GF-D8 (cell line): Measurements from ENCODE around the gene CLDN6.
A peak's percentile ranks its signal among the peaks of the same experiment; 100 is the strongest.
"Not testable (repeated sequence)": the region's sequence is repeated elsewhere in the genome, so short reads cannot be mapped to it uniquely, and the experiment has no call there.

Experiments used
- DNase-seq: peaks from one replicate; lab custom pipeline; 2025; lab: John Stamatoyannopoulos, UW

CLDN6 gene, protein sequence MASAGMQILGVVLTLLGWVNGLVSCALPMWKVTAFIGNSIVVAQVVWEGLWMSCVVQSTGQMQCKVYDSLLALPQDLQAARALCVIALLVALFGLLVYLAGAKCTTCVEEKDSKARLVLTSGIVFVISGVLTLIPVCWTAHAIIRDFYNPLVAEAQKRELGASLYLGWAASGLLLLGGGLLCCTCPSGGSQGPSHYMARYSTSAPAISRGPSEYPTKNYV

DNA sequence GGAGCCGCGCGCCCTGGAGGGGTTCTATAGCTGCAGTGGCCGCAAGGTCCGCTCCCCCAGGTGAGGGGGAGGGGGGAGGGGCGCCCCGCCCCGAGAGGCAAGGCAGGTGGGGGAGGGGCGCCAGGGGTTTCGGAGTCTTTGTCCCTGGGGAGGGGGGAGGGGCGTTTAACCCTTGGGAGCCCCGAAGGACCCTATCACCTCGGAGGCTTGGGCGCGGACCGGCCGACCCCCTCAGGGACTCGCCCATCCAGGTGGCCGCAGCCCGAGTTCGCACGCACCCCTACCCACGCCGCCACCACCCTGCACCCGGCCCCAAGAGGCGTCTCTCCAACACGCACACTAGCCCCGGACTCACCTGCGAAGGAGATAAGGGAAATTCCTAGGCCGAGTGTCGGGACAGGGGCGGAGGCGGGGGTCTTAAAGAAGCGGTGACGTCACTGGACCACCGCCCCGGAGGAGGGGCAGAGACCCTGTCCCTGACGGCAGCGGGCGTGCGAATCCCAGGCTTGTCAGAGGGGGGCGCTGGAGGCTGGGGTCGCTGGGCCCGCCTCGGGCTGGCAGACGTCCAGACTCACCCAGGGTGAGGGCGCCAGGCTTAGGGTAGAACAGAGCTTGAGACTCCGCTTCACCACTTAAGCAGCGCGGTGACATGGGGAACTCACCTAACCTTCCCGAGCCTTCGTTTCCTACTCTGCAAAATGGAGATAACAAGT lies at the start of gene CLDN6:
TSS of gene CLDN6 (minus strand) at position 390 of the 713 bp plus-strand sequence. CDS start 2,162 bp downstream, outside the sequence.
- no peak for DNase-seq

DNA sequence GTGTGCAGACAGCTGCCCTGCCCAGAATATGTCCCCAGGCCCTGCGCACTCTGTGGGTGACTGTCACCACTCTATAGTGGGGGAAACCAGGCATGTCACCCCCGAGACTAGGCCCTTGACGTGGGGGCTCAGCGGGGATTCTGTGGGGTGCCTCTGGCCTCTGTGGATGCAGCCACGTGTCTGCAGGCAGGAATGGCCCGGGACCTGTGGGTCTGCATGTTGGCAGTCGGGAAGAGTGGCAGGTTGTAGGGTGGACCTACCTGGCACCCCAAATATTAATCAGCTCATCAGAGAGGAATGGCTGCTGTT lies 48.4 kb upstream of the CLDN6 start:
- DNase-seq, result no peak

DNA sequence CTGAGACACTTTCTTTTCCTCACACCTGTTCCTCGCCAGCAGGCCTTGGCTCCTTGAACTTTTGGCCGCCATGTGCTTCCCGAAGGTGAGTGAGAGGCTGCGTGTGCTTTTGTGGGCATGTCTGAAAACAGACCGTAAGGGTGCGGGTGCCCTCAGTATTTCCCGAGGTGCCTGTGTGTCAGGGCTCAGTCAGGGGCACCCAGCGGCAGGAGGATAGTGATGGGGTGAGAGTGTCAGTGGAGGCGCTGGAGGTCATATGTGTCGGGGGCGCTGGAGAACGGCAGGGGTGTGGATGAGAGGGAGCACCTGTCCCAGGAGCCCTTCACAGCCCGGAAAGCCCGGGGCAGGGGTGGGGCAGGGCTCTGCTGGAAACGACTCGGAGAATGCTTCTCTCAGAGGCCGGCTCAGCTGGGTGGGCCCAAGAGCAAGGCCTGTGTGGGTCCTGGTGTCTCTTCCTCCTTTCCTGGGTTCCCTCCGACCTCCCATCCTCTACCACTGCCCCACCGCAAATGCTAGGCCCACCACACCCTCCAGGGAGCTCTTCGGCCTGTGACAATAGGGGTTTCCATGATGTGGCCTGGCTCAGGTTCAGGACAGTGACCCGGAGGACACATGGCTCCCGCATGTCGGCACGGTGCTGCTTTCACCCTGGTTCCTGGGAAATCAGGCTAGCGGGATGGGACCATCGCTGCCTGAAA lies 47.9 kb upstream of the CLDN6 start:
- no peak for DNase-seq

DNA sequence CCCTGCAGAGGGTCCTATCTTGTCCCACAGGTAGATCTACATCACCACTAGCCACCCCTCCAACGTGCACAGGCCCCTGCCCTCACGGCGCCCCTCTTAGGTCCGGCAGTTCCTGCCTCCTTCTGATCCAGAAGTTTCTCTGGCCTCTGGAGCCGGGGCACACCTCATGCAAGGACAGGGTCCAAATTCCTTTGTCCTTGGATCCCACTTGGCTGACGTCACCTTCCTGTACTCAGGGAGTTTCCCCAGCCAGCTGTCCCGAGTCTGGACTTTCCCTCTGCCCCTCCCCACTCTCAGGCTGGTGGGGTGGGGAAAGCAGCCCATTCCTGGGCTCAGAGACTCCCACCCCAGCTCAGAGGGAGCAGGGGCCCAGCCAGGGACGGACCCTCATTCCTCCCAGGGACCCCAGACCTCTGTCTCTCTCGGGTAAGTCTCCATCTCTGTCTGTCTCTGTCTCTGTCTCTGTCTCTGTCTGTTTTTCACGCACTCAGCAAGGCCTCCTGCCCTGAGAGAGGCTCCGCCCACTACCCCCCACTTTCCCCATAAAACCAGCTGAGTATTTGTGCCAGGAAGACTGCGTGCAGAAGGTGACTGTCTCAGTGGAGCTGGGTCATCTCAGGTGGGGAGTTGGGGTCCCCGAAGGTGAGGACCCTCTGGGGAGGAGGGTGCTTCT lies 47.2 kb upstream of the CLDN6 start, which contains the start of gene IL32:
TSS of gene IL32 (plus strand) at position 572 of the 673 bp plus-strand sequence. CDS start 172 bp downstream, outside the sequence.
- DNase-seq, result no peak

DNA sequence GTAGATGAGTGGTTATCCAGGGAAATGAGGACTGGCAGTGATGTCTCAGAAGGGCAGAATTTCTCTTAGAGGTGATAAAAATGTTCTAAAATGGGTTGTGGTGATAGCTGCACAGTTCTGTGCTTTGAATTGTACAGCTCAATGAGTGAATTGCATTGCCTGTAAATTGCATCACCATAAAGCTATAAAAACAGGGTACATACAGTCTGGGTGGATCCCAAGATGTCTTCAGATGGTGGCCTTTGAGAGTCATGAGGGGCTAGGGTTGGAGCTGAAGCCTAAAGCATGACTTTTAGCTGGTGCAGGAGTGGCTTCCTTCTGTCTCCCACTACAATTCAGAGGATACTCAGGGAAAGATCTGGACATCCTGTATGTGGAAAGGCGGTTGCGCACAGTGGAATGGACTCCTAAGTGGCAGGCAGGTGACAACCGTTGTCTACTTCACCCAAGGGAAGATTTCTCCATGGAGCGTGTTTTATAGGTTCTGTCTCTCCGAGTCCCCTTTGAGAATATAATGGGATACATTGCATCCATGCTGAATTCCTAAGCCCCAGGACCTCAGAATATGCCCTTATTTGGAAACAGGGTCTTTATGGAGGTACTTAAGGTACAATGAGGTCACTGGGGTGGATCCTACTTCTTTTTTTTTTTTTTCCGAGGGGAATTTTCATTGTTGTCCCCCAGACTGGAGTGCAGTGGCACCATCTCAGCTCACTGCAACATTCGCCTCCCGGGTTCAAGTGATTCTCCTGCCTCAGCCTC lies 45.8 kb upstream of the CLDN6 start:
- DNase-seq, result no peak

DNA sequence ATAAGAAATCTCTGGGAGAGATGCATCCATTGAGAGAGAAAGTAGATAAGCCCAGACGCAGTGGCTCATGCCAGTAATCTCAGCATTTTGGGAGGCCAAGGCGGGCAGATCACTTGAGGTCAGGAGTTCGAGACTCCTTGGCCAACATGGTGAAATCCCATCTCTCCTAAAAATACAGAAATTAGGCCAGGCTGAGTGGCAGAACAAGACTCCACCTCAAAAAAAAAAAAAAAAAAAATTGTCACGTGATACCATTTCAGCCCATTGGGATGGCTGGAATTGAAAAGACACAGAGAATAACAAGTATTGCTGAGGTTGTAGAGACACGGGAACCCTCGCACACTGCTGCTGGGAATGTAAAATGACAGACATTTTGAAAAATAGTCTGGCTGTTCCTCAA lies 44.6 kb upstream of the CLDN6 start:
- no peak for DNase-seq

DNA sequence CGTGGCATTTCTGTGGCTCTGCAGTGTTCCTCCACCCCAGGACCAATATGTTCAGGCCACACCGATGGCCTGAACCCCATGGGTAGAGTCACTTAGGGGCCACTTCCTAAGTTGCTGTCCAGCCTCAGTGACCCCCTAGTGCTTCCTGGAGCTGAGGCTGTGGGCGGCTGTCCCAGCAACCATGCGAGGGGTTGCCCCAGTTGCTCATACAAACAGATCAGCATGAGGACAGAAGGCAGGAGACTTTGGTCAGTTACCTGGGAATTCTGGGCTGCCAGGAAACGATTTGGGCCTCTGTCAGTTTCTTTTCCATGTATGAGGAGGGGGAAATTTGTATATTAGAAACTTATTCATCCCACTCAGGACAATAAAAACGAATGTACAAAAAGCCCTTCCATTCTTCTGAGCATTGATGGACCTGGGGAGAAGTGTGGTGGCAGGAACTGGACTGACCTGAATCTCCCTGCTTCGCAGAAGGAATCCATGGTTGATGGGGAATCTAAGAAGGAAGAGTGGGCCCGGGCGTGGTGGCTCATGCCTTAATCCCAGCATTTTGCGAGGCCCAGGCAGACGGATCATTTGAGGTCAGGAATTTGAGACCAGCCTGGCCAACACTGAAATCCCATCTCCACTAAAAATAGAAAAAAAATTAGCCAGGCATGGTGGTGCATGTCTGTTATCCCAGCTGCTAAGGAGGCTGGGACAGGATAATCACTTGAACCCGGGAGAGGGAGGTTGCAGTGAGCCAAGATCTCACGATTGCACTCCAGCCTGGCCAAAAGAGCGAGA lies 42.5 kb upstream of the CLDN6 start:
- no peak for DNase-seq

DNA sequence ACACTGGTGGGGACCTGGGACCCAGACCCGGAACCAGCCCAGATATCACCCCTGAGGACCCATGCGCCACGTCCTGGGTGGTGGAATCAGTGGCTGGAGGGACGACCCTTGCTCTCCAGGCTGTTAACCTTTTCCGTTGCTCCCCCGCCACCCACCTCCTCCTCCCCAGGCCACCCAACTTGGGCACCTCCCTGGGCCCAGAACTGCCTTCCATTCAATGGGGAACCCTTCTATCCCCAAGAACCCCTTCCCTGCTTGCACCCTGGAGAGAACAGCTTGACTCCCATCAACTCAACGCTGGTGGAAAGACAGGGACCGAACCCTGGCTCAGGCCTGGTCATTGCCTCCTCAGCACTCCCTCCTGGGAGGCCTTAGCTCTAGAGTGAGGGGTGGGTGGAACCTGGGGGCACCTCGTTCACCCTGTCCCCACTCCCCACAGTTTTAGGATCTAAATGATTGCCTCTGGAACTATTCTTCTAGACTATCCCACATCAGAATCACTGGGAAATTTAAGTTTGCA lies 41.8 kb upstream of the CLDN6 start:
- no peak for DNase-seq

DNA sequence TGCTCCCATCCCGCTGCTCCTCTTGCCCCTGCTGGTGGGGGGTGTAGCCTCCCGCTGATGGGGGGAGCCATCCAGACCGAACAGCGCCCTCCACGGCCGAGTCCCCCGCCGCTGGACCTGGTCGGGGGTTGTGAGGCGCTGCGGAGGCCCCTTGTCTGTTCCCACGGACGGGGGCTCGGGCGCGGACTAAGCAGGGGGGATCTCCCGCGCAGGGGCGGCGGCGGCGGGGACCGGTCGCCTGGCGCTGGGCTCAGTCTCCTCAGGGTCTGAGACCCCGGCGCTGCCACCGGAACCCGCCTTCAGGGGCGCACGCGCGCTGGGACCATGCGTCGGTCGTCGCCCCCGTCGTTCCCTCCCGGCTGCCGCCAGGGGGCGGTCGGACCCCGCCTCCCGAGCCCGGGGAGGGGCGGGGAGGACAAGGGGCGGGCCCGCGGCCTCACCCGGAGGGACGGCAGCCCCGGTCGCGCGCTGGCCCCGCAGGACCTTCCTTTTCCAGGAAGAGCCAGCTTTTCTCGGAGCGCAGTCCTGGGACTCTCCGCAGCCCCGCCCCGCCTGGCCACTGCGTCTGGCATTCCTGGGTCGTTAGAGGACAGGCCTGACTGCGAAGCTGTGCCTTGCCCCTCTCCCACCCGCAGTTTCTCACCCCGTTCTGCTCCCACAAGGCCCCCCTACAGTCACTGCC lies 41.2 kb upstream of the CLDN6 start:
- peak; percentile 48 for DNase-seq

DNA sequence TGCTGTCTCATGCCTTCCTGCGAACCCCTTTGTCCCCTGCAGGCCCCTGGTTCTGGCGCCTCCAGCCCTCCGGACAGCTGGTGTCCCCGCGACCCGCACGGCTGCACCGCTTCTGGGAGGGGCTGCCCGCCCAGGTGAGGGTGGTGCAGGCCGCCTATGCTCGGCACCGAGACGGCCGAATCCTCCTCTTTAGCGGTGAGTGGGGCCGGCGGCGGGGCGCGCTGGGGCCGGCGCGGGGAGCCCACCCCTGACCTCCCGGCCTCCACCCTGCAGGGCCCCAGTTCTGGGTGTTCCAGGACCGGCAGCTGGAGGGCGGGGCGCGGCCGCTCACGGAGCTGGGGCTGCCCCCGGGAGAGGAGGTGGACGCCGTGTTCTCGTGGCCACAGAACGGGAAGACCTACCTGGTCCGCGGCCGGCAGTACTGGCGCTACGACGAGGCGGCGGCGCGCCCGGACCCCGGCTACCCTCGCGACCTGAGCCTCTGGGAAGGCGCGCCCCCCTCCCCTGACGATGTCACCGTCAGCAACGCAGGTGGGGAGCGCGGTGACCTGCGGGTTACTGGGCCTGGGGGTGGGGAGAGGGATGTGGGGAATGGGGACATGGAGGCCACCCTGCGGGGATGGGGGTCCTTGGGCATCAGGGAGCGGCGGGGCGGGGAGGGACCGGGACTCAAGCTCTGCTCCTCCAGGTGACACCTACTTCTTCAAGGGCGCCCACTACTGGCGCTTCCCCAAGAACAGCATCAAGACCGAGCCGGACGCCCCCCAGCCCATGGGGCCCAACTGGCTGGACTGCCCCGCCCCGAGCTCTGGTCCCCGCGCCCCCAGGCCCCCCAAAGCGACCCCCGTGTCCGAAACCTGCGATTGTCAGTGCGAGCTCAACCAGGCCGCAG lies 40.4 kb upstream of the CLDN6 start:
- DNase-seq, result no peak

DNA sequence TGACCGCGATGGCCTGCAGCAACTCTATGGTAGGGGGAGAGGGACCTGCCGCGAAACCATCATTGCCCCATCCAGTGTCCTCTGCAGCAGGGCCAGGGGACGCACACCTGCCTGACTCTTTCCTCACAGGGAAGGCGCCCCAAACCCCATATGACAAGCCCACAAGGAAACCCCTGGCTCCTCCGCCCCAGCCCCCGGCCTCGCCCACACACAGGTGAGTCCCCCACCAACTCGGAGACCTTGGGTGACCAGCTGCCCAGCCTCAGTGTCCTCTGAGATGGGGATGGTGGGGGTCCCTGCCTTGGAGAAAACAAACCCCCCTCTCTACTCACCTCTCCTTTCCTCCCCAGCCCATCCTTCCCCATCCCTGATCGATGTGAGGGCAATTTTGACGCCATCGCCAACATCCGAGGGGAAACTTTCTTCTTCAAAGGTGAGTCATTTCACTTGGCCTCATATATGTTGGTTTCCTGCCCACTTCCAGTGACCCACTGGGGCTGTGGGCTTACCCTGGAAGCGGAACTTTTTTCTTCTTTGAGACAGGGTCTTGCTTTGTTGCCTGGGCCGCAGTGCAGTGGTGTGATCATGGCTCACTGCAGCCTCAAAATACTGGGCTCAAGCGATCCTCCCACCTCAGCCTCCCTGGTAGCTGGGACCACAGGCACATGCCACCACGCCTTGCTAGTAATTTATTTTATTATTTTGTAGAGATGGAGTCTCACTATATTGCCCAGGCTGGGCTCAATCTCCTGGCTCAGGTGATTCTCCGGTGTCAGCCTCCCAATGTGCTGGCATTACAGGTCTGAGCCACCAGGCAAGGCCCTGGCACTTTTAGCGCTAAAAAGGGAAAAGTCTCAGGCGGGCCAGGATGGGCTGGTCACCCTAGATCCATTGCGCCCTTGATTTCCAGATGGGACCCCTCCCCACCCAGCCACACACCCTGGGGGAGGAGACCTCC lies 39.5 kb upstream of the CLDN6 start:
- no peak for DNase-seq

DNA sequence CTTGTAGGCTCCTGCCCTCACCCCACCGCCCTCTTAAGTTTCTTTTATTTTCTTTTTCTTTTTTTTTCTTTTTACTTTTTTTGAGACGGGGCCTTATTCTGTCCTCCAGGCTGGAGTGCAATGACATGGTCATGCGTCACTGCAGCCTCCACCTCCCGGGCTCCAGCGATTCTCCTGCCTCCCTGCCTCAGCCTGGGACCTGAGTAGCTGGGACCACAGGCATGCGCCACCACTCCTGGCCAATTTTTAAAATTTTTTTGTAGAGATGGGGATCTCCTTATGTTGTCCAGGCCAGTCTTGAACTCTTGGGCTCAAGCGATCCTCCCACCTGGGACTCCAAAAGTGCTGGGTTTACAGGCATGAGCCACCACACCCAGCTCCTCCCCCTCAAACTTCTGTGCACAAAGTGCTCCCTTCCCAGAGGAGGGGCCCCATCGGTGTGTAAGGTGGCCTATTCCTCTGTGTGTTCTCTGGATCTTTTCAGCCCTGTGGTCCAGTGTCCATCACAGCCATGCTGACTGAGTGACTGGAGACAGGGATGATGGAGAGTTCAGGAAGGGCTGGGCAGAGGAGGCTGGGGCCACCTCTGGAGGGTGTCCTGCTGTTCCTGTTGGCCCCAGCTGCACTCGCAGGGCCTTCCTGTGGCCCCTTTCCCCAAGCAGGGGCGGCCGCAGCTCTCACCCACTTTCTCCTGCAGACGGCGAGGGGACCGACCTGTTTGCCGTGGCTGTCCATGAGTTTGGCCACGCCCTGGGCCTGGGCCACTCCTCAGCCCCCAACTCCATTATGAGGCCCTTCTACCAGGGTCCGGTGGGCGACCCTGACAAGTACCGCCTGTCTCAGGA lies 38.6 kb upstream of the CLDN6 start:
- DNase-seq, result no peak

DNA sequence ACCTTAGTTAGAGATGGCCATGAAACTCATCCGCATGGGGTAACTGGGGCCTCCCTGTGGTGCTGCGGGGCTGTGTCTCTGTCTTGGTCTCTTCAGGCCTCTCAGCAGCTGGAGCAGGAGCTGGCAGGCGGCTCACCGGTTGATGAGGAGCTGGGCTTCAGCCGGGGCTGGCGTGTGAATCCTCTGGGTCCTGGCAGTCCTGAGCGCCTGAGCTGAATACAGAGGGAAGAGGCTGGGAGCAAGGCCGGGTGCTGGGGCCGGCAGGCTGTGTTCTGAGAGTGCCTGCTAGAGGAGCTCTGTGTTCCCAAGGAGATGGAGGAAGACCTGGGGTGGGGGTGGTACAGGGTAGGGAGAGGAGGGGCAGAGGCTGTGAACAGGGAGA lies 37.7 kb upstream of the CLDN6 start:
- DNase-seq, result not testable (repeated sequence)

DNA sequence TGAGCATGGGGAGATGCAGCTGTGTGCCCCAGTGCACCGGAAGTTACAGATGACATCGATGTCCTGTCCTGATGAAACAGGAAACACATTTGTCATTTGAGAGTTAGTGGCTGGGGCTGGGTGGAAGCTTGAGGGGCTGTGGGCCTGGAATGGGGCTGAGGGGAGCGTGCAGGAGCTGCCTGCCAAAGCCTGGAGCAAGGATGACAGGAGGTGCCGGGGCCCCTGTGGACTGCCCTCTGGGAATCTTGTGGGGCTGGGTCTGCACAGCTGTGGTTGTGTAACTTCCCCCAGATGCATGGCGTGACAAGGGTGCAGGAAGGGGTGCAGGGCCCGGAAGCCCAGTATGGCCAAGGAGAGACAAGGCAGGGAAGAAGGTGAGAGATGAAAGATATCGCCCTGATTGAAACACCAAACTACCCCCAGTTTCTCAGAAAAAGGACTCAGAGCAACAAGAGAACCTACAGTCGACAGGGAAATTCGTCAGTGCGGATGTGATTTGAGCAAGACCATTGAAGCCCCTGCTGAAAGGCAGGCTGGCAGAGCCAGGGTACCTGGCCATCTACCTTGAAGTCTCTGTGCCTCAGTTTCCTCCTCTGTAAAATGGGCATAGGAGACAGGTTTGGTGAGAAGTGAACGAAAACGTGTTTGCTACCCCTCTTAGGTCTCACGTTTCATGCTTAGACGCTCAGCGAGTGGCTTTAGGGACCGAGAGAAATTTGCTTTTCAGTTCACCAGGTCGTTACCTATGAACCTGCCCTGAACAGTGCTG lies 37.2 kb upstream of the CLDN6 start:
- peak; percentile 91 for DNase-seq

DNA sequence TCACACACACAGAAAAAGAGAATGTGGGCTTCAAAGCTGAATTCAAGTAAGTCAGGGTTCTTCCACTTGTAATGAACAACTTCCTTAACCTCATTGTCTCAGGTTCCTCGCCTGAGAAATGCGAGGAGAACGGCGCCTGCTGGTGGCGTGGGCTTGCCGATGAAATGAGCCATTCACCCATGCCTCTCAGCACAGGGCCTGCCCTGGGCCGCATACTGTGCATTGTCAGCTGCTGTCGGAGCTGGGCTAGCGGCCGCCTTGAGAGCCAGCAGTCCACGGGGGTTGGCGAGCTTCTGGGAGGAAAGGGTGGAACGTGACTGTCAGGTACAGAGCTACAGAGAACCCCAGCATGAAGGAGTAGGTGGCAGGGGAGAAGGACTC lies 35.3 kb upstream of the CLDN6 start:
- DNase-seq, result not testable (repeated sequence)

DNA sequence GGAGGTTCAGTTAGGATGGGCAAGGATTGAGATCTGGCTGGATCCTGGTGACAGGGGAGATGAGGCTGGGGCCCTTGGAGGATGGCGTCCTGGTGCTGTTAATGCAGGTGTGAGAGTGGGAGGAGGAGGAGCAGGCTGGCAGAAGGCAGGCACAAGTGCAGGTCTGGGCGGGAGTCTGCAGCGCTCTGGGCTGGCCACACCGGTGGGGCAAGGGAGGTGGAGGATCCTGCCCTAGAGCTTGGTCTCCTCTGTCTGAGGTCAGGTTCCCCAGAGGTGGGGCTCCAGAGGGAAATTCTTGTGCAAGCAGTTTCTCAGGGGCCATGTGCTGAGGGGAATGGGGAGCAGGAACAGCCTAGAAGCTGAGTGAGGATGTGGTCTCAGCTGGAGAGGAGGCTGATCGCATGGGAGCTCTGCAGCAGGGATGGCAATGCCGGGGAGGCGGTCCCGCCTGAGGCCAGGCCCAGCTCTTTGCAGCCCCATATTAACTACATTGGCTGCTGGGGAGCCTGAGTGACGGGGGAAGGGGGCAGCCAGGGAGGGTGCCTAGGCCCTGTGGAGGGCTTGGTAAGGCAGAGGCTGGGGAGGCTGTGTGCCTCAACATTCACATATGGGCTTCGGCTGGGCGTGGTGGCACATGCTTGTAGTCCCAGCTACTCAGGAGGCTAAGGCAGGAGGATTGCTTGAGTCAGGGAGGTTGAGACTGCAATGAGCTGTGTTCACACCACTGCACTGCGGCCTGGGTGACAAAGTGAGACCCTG lies 34.8 kb upstream of the CLDN6 start:
- DNase-seq, result not testable (repeated sequence)
